HG03439 (cell line): ENCODE measurements around the gene TTLL1.
"Not testable (repeated sequence)": the region's sequence is repeated elsewhere in the genome, so short reads cannot be mapped to it uniquely, and the experiment has no call there.

Source experiments
- ATAC-seq: cut with Tn5 transposase; IDR thresholded peaks from one replicate; pipeline ENCODE4 v1.9.1; 2021; ENCODE audit warnings: mild to moderate bottlenecking, moderate library complexity; ENCODE audit not compliant: unreplicated experiment

The TTLL1 gene

DNA sequence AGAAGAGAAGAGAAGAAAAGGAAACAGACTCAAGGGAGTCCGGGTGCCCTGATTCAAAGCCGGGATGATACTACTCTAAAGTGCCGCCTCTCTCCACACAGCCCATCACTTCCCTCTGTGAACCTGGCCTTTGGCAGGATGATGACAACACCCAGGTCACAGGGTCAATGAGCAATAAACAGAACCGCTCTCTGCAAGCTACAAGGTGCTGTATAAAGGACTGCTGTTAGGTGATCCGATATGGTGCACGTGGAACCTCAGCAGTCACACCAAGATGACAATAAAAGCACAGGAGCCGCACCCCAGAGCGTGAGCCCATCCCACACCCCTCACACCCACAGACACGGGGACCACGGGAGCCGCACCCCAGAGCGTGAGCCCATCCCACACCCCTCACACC is 10.7 kb downstream of the TTLL1 start:
- no peak for ATAC-seq

DNA sequence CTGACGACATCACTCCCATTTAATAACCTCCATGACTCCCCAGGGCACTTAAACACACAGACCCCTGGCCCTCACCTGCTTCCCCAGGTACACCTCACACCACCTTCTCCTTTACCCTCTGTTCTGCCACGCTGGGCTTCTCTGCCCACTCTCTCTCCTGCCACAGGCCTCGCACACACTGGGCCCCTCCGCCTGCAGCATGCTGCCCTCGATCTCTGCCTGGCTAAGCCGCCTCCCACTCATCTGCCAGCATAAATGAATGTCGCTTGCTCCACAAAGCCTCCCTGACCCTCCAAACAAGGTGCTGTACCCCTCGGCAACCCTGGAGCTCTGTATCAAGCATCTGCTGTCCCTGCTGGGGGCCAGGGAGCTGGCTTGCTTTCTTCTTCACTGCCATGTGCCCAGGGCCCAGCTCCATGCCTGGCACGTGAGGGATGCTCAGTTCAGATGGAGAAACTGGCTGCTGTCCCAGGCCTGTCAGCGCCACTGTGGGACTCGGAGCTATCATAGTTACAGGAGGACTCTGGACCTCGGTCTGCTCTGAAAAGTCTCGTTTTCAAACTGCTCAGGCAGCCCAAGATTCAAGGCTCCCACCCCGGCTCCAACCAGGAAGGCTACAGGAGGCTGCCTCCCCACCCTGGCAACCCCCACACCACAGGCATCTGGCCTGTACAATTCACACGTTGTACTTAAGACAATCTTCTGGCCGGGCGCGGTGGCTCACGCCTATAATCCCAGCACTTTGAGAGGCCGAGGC is 11.9 kb downstream of the TTLL1 start:
- no peak for ATAC-seq

DNA sequence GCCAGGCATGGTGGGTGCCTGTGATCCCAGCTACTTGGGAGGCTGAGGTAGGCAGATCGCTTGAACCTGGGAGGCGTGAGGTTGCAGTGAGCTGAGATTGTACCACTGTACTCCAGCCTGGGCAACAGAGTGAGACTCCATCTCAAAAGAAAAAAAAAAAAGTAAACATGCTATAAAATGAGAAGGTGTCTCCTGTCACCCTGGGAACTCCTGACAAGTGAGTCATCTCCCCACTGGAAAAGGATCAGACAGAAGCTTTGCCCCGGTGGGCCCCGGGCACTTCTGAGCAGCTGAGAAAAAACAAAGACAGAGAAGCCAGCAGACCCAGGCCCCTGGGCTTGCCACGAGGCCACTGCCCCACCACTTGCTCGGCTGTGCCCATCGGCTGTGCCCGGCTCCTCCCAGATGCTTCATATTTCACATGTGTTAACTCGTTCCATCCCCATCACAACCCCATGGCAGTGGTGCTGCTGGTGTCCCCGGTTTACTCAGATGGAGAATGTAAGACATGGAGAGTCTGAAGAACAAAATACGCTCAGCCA is 22.3 kb downstream of the TTLL1 start:
- ATAC-seq = no peak

DNA sequence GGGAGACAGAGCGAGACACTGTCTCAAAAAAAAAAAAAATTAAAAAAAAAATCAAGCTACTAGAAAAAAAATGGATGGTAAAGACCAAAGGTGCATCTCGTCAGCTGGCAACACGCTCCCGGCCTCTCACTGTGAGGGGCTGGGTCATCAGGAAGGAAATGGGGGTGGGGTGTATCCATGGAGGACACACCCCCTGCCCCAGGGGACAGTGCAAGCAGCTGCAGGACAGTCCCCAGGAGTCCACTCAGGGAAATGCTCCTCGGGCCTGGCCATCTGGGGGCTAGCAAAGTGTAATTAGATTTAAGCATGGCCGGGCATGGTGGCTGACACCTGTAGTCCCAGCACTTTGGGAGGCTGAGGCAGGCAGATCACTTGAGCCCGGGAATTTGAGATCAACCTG is 23.1 kb downstream of the TTLL1 start:
- no peak for ATAC-seq

DNA sequence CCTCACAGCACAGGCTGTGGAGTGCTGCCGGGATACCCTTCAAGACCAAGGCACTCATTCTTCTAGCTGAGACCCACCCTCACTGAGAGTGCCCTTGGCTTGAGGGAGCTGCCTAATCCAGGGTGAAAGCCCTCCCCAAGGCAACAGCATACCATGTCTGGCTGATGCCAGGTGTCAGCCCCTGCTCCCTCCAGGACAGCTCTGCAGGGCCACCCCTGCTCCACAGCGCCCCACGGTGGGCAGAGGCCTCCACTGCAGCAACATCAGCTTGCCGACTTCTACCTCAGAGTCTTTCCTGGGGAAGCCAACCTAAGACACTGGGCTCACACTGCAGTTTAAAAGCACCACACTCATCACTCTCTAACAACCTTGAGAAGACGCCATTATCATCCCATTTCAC is 29.0 kb downstream of the TTLL1 start:
- no peak for ATAC-seq

DNA sequence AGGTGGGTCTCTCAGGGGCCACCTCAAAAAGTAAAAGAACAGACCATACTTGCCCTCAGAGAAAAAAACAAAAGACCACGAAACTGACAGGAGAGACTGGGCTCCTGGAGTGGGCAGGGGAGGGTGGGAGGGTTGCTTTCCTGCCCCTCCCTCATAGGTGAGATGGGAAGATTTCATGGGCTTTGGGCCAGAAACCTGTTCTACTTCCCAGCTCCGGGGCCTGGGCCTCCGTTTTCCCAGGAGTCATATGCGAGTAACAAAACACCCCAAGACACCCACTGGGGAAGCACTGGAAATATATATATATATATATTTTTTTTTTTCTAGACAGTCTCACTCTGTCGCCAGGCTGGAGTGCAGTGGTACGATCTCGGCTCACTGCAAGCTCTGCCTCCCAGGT is 31.6 kb downstream of the TTLL1 start:
- no peak for ATAC-seq

DNA sequence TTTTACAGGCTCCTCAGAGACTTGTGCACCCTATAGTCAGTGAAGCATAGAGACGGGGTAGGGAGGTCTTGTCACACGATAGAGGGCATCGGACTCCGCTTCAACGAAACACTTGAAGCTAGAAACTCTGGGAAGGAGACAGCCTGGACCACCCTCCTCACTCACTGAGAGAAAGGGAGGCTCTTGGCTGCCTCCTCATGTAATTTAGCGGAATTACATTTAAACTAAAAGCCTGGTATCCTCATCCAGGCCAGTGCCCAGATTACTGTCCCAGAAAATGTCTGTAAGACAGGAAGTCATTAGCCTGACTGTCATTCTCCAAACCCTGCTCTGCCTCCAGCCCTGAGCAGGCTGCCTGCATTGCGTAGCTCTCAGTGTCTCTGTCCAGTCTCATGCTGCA is 36.0 kb downstream of the TTLL1 start:
- no peak for ATAC-seq

DNA sequence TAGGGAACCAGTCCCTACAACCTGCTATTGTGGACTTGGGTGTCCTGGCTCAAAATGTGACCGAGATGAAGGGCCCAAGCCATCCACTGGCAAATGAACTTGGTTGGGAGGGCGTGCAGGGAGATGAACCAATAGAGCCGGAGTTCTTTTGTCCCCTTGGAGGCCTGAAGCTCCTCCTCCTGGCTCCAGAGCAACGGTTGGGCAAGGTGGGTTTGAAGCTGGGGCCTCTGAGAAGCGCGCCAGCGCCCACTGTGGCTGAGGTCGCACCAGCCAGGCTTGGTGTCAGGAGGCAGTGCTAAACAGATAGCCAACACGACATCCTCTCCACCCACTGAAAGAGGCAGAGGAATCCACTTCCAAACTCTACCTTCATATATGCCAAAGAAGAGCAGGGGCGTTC is 38.2 kb downstream of the TTLL1 start:
- no peak for ATAC-seq

DNA sequence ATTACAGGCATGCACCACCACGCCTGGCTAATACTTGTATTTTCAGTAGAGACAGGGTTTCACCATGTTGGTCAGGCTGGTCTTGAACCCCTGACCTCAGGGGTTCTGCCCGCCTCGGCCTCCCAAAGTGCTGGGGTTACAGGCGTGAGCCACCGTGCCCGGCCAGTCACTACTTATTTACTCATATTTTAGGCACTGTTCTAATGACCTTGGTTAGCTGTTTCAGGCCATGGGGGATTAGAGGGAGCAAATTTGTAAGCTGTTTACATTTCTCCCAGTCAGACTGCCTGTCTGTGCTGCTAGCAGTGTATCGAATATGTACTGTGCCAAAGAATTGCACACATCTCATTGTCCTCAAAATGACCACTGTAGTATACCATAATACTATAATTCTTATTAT is 41.6 kb downstream of the TTLL1 start:
- ATAC-seq = no peak

DNA sequence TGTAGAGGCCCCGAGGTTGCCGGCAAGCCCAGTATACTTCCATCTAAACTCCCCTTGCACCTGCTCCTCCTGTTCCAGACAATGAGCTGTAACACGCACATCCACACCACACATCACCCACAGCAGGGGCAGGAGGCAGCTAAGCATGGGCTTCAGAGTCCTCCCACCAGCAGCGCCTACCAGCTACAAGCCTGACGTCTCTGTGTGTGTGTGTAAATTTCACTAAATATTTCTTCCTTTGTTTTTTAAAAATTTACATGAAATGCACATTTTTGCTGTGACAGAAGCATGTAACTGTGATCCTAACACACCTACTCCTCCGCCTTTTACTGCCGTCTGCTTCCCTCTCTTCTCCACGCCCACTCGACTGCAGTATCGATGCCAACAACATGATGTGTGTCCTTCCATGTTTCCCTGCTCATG is 44.9 kb downstream of the TTLL1 start:
- ATAC-seq = no peak

DNA sequence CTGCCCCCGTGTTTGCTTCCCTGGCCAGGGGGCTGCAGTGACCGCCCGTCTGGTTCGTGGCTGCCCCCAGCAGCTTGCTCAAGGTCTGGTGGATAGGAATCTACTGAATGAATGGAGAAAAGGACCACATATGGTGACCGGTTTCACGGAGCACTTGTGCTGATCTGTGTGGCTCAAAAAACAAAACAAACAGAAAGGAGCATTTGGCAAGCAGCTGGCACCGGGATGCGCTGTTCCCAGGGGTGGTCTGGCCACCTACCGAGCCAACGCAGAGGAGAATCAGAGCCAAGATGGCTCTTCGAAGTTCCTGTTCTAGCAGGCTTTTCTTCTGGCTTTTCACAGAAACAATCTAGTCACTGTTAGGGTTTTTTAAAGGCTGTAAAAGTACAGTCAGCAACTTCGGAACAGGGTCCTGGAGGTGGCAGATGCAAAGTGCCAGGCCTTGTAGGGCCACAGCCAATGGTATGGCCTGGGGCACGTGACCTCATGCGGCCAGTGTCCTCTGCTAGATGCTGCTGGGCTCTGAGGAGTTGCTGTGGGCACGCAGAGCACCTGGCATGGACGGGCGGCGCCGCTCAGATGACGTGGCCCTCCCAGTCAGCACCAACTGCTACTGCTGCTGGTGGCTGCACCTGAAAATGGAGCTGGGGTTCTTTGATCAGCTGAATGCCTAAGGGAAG is 47.0 kb downstream of the TTLL1 start:
- no peak for ATAC-seq

DNA sequence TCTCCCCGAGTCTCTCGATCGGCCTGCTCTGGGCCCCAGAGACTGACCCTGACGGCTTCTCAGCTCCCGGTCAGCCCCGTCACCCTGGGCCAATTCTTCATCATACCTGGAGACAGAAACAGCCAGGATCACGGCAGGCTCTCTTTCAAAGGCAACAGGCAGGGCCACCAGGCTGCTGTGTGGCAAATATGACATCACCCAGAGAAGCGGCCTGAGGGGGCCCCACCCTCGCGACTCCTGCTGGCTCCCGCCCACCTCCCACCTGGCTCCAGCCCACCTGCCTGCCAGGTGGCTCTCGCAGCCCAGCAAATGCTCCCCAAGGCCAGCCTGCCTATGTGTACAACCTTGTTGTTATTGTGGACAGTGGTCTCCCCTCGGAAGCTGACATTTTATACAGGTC is 49.4 kb downstream of the TTLL1 start:
- ATAC-seq = no peak

DNA sequence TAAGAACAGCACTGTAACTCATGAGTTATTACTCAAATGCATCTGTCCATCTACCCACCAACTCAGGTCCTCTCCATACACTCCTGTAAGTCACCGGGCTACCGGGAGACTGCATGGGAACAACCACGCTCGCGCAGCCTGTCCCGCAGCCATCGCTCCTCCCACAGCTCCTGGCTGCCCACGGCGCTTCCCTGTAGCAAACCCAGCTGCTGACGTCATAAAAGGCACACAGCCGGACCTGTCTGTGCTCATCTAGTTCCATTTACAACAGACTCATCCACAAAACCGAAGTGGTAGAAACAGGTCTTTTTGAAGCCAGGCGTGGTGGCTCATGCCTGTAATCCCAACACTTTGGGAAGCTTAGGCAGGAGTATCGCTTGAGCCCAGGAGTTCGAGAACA is 50.9 kb downstream of the TTLL1 start:
- no peak for ATAC-seq

DNA sequence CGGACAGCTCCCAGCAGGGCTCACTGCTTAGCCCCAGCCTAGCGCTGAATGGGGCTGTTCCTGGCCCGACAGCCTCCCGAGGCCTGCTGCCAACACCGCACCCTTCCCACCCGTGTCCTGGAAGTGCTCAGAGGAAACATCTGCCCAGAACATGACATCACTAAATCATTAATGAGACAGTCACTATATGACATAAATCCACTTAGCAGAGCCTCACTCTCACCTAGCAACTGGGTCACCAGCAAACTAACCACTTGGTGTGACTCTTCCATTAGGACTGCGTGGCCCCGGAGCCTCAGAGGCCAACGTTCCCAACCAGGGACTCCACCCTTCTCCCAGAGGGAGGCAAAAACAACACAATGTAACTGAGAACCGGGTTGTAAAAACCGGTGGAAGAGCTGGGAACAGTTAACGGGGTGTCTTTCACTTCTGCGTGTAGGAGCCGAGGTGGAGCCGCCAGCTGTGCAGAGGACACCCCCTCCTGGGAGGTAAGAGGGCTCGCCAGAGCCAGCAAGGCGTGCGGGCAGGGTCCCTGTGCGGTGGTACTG is 52.8 kb downstream of the TTLL1 start:
- ATAC-seq = no peak

DNA sequence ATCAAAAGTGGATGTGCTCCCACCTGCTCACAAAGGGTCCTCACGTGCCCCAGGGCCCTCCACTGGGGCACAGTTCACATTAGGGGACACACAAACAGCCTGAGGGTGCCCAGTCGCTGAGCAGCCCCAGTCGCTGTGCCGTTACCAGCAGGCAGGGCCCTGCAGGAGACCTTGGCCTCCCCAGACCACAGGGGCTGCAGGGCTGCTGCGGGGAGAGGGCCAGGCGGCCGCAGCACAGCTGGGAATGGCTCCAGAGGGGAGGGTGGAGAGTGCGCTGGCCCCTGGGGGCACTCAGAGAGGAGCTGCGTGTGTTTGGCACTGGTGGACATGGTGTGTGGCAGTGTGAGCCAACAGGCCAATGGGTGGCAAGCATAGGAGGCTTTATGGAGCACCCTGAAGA is 53.9 kb downstream of the TTLL1 start:
- ATAC-seq = no peak

DNA sequence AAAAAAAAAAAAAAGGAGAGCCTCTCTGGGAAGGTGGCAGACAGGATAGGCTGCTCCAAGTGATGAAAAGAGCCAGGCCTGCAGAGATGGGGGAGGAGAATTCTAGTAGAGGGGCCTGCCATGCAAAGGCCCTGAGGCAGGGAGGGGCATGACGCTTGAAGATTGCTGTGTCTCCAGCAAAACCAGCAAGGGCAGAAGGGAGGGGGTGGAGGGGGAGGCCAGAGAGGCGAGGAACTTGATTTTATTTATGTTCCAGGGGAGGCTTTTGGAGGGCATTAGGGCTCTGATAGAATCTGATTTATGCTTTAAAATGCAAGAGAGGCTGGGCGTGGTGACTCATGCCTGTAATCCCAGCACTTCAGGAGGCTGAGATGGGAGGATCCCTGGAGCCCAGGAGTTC is 57.6 kb downstream of the TTLL1 start:
- no peak for ATAC-seq

DNA sequence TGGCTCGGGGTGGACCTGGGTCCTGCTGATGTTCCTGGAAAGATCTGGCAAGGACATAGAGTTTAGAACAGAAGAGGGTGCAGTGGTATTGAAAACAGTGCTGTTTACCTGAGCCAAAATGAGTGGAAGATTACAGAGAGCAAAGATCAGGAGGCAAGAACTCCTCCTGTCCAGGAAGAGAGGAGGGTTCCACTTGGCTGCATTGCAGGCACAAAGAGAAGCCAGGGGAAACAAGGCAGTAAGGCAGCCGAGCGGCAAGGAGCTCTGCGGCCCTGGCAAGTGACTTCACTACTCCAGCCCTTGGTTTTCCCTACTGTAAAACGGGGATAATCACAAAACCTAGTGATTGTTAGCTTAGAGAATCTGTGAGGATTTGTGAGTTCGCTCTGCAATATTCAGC is 70.6 kb downstream of the TTLL1 start:
- no peak for ATAC-seq

DNA sequence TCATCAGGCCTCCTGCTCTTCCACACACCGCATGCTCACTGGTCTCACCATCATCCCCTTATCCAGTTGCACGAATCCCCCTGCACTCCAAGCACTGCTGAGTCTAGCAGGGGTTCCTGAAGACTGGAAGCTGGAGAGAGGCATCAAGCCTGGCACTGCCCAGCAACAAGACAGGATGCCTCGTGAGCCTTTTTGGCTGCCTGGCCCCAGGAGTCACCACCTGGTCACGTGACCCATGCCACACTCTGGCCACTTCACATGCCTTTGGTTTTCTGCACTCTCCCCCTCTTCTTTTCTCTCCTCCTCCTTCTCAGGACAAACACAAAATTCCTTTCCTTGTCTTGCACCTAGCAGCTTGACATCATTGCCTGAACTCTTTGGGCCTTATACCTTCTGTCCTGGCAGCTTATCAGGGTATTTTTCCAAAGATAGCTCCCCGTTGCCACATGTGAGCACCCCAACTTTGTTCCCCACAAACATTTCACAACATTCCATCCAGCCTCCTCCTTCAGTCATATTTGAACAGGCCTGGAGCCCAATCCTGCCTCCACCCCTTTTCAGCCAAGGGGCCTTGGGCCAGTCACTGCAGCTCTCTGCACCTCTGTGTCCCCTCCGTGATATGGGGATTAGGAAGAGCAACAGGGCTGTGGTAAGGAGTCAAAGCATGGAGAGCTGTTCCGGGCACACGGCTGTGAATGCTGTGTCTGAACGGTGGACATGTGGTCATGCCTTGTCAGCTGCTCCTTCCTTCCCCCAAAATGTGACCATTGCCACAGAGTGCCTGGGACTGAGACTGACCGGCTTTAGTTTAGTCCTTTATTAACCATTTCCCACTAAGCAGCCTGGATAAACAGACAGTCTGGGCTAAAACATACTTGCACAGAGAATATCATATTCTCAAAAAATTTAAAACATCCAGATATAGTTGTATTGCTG is 71.4 kb downstream of the TTLL1 start:
- no peak for ATAC-seq

DNA sequence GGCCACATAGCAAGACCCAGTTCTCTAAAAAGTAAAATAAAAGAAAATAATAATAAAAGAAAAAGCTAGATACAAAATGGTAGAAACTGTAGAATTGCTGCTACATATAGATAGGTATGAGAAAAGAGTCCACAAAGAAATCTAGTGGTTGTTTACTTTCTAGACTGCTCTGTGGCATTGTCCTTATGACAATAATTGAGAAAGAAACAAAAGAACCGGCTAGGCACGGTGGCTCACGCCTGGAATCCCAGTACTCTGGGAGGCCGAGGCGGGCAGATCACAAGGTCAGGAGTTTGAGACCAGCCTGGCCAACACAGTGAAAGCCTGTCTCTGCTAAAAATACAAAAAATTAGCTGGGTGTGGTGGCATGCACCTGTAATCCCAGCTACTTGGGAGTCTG is 73.0 kb downstream of the TTLL1 start:
- ATAC-seq = not testable (repeated sequence)

DNA sequence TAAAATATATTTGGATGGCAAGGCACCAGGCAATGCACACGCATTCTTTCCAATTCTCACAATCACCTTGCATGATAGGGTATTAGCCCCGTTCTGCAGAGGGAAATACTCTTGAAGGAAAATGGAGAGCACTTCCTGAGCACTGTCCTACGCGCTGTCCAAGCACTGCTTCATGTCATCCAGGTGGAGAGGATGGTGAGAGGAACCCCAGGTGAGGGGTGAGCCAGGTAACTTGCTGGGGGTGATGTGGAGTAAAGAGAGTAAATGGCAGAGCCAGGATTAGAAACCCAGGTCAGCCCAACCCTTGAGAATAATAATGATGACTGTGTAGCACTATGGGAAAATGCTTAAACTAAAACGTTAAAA is 73.5 kb downstream of the TTLL1 start:
- ATAC-seq = no peak
